Endometrium (tissue), 2 donors: ENCODE data around the gene ME1.
"Not testable (repeated sequence)": the region's sequence is repeated elsewhere in the genome, so short reads cannot be mapped to it uniquely, and the experiment has no call there.

Experiments
- FAIRE-seq: peaks from 2 replicates; lab custom pipeline; 2012; peaks lifted over from hg19 to GRCh38; lab: Jason Lieb, UNC
- donor health status: control.
- donor health status: control.

The ME1 gene

GRCh38 chr6:83431545-83432155 is 799 bp upstream of the ME1 start:
- no peak for FAIRE-seq

- FAIRE-seq: peak; percentile 18
These were observed 817 bp downstream of the ME1 start for GRCh38 chr6:83429857-83430610.

GRCh38 chr6:83429269-83429668 is 1.6 kb downstream of the ME1 start:
- no peak for FAIRE-seq

GRCh38 chr6:83424392-83425018 is 6.3 kb downstream of the ME1 start:
- FAIRE-seq: peak; percentile 23

- peak; percentile 94 for FAIRE-seq
These were observed 12.8 kb downstream of the ME1 start for GRCh38 chr6:83417880-83418663.

- no peak for FAIRE-seq
These were observed 17.8 kb downstream of the ME1 start for GRCh38 chr6:83413068-83413467.

GRCh38 chr6:83411731-83412130 is 19.1 kb downstream of the ME1 start:
- FAIRE-seq: no peak

- no peak for FAIRE-seq
These were observed 27.7 kb downstream of the ME1 start for GRCh38 chr6:83403191-83403590.

- no peak for FAIRE-seq
These were observed 41.2 kb downstream of the ME1 start for GRCh38 chr6:83389606-83390005.

- FAIRE-seq: no peak
These were observed 45.4 kb downstream of the ME1 start for GRCh38 chr6:83385473-83385872.

- no peak for FAIRE-seq
These were observed 46.1 kb downstream of the ME1 start for GRCh38 chr6:83384751-83385150.

GRCh38 chr6:83381949-83382348 is 48.9 kb downstream of the ME1 start:
- FAIRE-seq: no peak

- FAIRE-seq: peak; percentile 35
These were observed 52.0 kb downstream of the ME1 start for GRCh38 chr6:83378621-83379388.

GRCh38 chr6:83371423-83371822 is 59.4 kb downstream of the ME1 start:
- FAIRE-seq: no peak

- FAIRE-seq: no peak
These were observed 60.3 kb downstream of the ME1 start for GRCh38 chr6:83370567-83370966.

- no peak for FAIRE-seq
These were observed 61.2 kb downstream of the ME1 start for GRCh38 chr6:83369692-83370091.

- no peak for FAIRE-seq
These were observed 62.3 kb downstream of the ME1 start for GRCh38 chr6:83368577-83368976.

- no peak for FAIRE-seq
These were observed 63.7 kb downstream of the ME1 start for GRCh38 chr6:83367104-83367503.

- FAIRE-seq: peak; percentile 37
These were observed 64.9 kb downstream of the ME1 start for GRCh38 chr6:83365931-83366330.

- not testable (repeated sequence) for FAIRE-seq
These were observed 68.5 kb downstream of the ME1 start for GRCh38 chr6:83362349-83362748.

- no peak for FAIRE-seq
These were observed 71.2 kb downstream of the ME1 start for GRCh38 chr6:83359638-83360037.

GRCh38 chr6:83354747-83355146 is 76.1 kb downstream of the ME1 start:
- no peak for FAIRE-seq
